Hematopoietic multipotent progenitor cell treated with erythropoietin and hydrocortisone succinate and interleukin-3 and kit ligand, for 17 days (in vitro differentiated cells): ENCODE results near the gene ZDHHC11B.
"Not testable (repeated sequence)": the region's sequence is repeated elsewhere in the genome, so short reads cannot be mapped to it uniquely, and the experiment has no call there.

ENCODE experiments used
- DNase-seq: peaks from one replicate; pipeline ENCODE4 v3.0.0-alpha.2; 2015; ENCODE audit warnings: low spot score

ZDHHC11B gene

DNA sequence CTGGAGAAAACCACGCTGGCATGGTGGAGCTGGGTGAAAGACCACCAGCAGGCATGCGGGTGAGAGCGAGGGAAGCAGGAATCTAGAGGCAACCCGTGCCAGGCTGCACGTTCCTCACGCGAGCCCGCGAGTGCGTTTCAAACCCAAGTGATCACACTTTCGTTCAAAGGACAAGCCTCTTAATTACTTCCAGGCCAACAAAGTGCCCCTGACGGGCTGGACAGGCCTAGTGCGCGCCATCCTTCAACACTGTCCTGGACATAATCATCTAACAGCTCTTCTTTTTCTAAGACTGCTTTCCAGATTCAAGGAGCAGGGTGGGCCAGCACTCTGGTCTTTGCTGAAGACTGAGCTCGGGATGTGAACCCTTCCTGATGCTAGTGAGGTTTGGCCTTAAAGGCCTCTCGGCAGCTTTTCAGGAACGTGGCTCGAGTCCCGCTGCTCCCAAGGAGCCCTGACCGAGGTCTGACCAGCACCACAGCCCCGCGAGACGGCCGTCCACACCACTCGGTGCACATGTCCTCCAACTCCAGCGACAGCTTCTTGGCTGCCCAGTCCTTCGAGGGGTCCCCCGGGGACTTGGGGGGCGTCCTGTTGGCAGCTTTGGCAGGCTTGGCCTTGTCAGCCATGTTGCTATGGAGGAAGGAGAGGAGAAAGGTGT is 14.9 kb downstream of the ZDHHC11B start:
- DNase-seq = not testable (repeated sequence)

DNA sequence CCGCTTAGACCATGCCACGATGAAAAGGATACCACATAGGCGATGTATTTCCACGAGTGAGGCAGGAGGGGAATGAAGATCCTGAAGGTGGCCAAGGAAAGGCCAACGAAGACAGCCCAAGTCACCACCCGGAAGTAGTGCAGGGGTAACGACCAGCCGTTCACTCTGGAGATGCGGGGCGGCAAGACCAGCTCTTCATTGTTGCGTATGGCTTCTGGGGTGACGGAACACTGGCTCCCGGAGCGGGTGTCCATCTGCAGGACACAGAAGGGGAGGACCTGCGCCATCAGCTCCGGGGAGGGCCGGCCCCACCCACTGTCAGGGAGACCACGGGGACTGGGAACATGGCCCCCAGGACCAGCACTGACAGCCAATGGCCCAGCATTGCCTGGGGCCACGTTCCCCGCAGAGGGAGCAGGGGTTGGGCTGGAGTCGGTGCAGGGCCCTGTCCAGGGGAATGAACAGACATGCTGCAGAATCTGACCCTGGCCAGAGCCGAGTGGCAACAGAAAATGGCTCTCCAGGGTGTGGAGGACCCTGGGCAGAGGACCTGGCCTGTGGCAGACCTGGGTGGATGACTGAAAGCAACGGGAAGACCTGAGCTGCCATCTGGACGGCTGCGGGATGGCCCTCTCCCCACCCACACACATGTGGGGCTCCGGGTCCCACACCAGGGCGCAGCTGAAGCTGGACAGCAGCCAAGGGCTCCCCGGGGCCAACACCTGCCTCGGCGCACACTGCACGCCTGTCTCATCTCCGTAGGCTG is 17.7 kb downstream of the ZDHHC11B start:
- no peak for DNase-seq

DNA sequence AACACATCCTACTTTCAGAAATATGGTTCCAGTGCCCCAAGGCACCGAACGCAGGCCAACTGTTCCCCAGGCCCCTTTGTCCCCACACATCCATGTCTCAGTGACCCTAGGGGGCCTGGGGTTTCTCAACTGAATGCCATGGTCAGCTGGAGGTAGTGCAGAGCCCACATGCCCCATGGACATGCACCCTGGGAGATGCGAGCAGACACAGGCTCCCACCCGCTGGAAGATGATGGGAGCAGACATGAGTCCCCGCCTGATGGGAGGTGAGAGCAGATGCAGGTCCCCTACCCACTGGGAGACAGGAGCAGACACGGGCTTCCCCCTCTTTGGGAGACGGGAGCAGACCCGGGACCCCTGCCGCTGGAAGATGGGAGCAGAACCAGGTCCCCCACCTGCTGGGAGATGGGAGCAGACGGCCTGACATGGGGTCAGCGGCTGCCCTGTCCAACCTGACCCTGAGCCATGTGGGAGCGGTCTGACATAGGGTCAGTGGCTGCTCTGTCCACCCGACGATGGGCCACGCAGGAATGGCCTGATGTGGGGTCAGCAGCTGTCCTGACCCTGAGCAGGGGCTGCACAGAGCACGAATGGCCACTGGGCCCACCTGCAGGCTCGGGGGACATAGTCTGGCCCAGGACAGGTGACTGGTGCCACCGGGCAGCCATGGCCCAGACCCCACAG is 18.4 kb downstream of the ZDHHC11B start:
- no peak for DNase-seq

DNA sequence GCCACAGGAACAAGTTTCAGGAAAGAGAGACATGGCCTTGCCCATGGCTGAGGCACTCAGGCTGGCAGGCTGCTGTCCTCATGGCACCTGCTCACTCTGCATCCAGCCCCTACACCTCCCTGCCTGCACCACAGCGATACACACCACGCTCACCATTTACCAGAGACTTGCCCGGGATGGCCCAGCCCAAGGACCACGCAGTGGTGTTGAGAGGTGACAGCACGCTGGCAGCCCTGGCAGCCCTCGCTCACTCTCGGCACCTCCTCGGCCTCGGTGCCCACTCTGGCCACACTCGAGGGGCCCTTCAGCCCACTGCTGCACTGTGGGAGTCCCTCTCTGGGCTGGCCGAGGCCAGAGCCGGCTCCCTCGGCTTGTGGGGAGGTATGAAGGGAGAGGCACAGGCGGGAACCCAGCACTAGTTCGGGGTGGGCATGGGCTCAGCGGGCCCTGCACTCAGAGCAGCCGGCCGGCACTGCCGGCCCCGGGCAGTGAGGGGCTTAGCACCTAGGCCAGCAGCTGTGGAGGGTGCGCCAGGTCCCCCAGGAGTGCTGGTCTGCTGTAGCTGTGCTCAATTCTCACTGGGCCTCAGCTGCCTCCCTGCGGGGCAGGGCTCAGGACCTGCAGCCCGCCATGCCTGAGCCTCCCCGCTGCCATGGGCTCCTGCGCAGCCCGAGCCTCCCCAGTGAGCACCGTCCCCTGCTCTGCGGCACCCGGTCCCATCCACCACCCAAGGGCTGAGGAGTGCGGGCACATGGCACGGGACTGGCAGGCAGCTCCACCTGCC is 20.3 kb downstream of the ZDHHC11B start:
- DNase-seq = no peak

DNA sequence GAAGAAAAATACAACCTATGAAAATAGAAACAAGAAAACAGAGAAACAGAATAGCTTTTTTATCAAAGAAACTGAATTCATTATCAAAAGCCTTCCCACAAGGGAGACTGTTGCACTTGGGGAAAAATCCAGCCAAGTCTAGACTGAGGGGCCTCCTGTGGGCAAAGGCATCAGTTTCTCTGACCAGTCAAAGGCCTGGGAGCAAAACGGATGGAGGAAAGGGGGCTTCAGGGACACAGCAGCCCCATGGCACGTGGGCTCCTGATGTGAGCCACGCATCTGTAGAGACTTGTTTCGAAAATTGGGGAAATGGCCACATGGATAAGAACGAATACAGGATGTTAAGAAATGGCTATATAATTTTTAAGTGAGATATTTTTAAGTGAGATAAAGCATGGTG is 21.1 kb downstream of the ZDHHC11B start:
- DNase-seq = no peak

DNA sequence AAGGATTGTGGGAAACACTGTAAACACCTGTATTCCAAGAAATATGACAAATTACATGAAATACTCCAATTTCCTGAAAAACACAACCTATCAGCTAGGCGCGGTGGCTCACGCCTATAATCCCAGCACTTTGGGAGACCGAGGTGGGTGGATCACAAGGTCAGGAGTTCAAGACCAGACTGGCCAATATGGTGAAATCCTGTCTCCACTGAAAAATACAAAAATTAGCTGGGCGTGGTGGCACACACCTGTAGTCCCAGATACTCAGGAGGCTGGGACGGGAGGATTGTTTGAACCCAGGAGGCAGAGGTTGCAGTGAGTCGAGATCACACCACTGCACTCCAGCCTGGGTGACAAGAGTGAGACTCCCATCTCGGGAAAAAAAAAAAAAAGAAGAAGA is 21.5 kb downstream of the ZDHHC11B start:
- DNase-seq = not testable (repeated sequence)

DNA sequence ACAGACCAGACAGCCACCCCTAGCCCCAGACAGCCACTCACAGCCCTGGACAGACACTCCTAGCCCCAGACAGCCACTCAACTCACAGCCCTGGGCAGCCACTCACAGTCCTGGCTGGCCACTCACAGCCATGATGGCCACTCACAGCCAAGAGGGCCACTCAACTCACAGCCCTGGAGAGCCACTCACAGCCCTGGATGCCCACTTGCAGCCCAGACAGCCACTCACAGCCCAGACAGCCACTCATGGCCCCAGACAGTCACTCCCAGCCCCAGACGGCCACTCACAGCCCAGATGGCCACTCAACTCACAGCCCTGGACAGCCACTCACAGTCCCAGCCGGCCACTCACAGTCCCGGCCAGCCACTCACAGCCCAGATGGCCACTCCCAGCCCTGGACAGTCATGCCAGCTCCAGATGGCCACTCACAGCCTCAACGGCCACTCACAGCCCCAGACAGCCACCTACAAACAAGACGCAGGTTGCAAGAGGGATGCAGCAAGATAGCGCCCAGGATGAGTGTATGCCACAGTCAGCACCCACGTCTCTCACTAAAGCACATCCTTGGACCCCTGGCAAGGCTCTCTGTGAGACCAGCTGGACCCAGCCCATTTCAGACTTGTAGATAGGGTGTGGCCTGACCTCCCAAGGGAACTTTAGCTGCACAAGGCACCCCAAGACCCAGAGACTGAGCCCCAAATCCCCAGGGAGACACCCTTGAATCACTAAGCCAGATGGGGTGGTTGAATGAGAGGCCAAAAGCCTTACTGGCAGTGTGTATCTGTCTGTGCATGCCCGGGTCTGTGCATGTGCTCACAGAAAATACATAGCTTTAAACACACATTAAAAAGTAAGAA is 22.4 kb downstream of the ZDHHC11B start:
- no peak for DNase-seq

DNA sequence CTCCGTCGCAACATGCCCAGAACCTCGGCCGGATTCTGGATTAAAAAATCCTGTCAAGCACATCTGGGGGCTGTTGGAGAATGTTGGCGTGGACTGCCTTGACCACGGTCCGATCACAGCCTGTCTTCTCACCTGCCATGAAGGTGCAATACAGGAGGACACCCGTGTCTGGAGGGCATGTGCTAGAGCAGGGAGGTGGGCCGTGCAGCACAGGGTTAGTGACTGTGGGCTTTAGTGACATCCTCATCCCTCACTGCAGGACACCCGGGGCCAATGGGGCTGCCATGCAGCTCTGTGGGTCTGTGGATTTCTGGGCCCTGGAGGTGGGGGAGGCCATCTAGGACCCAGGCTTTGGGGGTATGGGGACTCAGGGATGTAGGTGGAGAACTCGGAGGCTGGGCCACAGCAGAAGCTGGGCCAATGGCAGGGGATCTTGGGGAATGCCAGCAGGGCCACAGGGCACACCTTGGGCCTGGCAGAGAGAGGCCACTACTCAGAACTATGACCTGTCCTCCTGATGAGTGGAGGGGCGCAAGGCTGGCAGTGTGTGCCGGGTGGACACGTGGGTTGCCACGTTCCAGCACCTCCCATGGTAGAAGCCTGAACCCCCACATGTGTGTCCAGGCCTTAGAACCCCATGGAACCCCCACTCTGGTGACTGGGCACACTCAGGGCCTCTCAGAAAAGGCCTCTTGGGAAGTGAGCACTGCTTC is 23.3 kb downstream of the ZDHHC11B start:
- DNase-seq = no peak

DNA sequence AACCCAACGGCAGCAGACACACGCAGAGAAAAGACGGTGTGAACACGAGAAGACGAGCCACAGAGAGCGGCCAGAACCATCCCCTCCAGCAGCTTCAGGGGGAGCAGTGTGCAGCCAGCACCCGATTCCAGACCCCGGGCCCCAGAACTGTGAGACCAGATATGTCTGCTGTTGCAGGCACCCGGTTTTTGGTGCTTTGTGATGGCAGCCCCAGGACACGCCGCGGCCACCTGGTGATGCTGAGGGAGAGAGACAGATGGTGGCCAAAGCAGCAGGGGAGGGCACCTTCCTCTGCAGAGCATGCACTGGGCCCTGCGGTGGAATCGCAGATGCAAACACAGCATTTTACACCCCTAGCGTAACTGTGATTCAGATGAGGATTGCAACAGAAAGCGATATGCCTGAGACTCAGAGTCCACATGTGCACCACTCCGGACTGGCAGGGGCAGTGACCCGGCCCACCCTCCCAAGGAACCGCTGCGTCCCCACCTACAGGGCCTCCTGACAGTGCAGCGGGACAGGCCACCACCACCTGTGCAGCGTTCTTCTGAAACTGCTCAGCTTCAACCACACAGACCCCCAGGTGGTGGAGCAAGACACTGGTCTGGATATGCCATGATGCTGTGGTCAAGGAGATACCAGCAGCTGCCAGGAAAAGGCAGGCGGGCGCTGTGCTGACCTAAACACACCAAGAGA is 24.0 kb downstream of the ZDHHC11B start:
- DNase-seq = no peak

DNA sequence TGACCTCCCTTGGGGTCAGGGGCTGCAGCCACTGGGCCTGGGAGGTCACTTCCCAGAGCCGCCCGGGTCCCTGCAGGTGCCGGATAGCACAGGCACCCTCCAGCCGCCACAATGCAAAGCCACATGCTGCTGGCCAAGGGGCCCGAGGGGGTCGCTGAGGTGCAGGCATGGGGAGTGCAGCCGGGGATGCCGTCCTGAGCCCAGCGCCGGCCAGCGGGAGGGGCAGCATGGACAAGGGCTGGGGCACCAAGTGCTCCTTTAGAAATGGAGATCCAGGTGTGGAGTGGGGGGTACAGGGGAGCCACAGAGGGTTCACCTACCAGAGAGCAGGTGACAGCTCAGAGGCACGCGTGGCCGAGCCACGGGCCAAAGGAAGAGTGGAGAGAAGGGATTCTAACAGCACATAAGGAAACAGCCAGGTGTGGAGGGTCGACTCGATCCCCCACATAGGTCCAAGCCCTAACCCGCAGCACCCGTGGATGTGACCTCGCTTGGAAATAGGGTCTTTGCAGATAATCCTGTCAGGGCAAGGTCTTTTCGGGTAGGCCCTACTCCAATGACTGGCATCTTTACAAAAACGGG is 24.7 kb downstream of the ZDHHC11B start:
- no peak for DNase-seq

DNA sequence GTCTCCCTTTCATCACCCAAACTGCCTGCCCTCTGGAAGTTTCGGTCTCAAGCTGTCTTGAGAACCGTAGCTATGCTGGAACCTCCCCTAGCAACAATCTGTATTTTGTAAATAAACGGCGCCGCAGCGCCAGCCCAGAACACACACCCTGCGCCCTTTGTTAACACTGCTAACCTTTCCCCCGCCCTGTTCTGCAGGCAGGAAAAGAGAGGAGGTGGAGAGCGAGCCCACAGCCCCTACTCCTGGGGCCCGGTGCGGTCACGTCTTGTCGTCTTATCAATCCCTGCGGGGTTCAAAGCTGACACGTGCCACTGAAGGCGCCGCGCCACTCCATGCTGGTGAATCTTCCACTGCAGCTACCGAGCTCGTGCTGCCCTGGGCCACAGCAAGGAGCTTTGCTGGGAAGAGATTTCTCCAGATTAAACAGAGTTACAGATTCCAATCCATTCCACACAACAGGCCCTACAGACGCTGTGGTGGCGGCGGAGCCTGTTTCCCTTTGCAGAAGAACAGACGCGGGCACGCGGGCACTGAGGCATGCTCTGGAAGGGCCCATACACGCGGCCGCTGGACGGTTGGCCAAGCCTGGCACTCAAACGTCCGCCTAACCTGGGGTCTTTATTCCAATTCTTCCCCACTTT is 25.3 kb downstream of the ZDHHC11B start:
- DNase-seq = no peak

DNA sequence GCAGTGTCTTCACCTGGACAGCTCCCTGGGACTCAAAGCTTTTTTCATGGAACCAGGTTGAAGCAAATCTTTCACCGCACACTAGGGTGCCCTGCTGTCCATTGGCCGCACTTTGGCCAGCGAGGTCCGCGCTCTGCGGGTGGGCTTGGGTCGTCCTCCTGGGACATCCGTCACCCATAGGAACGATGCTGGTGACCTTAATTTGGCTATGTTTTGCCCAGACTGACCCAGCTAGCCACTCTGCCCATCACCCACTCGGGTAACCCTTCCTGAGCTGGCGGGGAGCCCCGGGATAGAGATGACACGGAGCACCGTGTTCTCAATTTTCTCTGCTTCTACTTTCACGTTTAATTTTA is 25.9 kb downstream of the ZDHHC11B start:
- DNase-seq = no peak

DNA sequence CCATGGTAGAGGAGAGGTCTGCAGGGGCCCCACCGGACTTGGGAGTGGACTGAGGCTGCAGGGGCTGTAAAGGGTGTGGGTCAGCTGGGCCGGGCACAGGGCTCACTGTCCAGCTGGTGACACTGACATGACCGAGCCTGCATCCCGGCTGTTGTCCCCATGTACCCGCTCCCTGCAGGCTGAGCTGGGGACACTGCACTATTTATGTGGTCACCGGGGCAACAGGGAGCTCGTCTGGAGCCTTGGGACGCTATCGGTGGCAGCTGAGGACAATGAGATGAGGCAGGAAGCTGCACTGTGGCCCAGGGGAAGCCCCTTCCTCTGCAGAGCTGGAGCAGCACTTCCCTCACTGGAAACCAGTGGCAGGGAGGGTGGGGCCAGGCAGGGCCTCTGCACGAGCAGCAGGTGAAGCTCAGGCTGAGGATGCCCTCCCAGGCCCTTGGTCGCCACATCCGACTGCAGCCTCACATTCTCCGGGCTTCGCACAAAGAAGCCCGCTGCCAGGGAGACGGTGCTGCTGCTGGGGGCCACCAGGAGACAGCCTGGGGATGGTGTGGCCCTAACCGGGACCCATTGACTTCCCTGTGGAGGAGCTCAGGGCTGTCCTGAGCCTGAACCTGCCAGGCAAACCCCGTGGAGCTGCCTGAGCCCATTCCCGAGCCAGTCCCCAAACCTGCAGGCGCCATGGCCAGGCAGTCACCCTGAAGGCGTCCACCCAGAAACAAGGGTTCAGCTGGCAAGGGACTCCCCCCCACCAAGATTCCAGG is 26.4 kb downstream of the ZDHHC11B start:
- DNase-seq = no peak

DNA sequence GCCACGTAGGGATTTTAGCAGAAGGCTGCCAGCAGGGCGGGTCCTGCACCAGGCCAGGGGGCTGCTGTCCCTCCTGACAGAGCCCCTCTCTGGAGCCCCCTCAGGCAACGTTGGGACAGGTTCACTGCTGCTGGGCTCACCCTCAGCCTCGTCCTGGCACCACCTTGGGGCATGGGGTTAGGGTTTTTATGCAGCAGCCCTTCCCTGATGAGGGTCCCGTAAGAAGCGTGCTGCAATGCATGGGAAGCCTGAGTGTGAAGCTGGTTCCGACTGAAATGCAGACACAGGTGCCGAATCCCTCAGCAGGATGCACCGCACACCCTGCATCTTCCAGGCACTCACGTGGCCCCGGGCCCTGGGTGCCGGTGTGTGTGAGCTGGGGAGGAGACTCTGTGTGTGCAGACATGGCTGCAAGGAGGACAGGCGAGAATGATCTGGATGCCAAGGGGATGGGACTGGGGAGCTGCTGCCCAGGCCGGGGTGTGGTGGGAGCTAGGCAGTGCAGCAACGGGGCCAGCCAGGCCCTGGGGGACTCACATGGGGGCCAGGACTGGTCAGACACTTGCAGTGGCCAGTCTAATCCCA is 27.1 kb downstream of the ZDHHC11B start:
- no peak for DNase-seq

DNA sequence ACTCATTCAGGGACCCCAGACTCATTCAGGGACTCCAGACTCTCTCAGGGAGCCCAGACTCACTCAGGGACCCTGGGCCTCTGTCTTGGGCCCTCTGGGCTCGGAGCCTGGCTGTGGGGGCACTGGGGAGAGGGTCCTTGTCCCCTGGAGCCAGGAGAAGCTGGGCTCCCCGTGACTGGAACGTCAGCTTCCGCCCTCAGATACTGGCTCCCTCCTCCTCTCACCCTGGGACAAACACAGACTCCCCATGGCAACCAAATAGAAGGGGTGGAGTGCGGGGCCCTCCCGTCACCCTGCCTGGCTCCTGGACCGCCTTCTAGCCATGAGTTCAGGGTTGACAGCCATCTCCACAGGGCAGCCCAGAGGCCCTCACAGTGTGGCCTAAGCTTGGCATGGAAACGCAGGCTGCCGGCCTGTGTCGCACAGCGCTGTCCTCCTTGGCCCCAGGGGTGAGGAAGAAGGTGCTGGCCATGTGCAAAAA is 27.6 kb downstream of the ZDHHC11B start:
- no peak for DNase-seq

DNA sequence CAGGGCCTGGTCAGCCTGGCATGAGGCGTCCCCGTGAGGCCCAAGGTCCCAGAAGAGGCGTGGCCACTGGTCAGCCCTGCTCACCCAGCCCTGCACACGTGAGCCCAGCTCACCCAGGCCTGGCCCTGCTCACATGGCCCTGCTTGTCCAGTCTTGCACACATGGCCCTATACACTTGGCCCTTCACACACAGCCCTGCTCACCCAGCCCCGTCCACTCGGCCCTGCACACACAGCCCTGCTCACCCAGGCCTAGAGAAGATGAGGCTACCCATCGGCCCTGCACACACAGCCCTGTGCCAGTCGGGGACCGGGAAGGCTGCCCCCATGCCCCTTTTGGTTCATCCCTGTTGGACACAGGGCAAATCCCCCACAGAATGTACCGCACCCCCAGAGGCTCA is 28.4 kb downstream of the ZDHHC11B start:
- no peak for DNase-seq

DNA sequence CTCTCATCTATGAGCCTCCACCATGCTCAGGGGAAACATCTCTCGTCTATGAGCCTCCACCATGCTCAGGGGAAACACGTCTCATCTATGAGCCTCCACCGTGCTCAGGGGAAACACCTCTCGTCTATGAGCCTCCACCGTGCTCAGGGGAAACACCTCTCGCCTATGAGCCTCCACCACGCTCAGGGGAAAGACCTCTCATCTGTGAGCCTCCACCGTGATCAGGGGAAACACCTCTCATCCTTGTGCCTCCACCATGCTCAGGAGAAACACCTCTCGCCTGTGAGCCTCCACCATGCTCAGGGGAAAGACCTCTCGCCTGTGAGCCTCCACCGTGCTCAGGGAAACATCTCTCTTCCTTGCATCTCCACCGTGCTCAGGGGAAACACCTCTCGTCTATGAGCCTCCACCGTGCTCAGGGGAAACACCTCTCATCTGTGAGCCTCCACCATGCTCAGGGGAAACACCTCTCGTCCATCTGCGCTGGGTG is 30.3 kb downstream of the ZDHHC11B start:
- not testable (repeated sequence) for DNase-seq
